DND-41 (cell line): ENCODE data around the gene NEDD9.

Experiments
- ATAC-seq: fragments of 200-7000 bp; cut with Tn5 transposase; 3 replicates; pipeline ENCODE4 v1.9.1; 2021; ENCODE audit warnings: low read depth; ENCODE audit not compliant: insufficient read depth
- DNase-seq: peaks from one replicate; pipeline ENCODE4 v3.0.0-alpha.2; 2020
- H2AFZ ChIP-seq: 2 replicates; pipeline ENCODE4 v1.6.0; 2012; ENCODE audit warnings: low read depth, low read length
- H3K27ac ChIP-seq: 2 replicates; pipeline ENCODE4 v1.5.1; 2012; ENCODE audit warnings: low read length, inconsistent platforms
- H3K27me3 ChIP-seq: fragments of 200-600 bp; sonication (generic); 2 replicates; pipeline ENCODE4 v1.6.0; 2012; ENCODE audit warnings: low read length, mild to moderate bottlenecking, inconsistent platforms; ENCODE audit not compliant: insufficient read depth, poor library complexity
- H3K36me3 ChIP-seq: 2 replicates; pipeline ENCODE4 v1.5.1; 2012; ENCODE audit warnings: low read length, inconsistent platforms; ENCODE audit not compliant: insufficient read depth
- H3K4me1 ChIP-seq: 2 replicates; pipeline ENCODE4 v1.5.1; 2012; ENCODE audit warnings: mild to moderate bottlenecking, low read length; ENCODE audit not compliant: insufficient read depth
- H3K4me2 ChIP-seq: 2 replicates; pipeline ENCODE4 v1.6.0; 2012; ENCODE audit warnings: mild to moderate bottlenecking, moderate library complexity, low read length, inconsistent platforms; ENCODE audit not compliant: insufficient read depth
- H3K4me3 ChIP-seq, 2 experiments: fragments of 200-600 bp in 1 of 2; shearing (Covaris generic) in 1 of 2; 2 replicates each; pipeline ENCODE4 v1.5.1; 2012 to 2016; ENCODE audit warnings: inconsistent platforms in 2 of 2, low read length in 2 of 2, mild to moderate bottlenecking in 2 of 2, low read depth in 1 of 2, moderate library complexity in 1 of 2
- H3K79me2 ChIP-seq: 2 replicates; pipeline ENCODE4 v1.6.0; 2012; ENCODE audit warnings: low read length, inconsistent platforms; ENCODE audit not compliant: insufficient read depth
- H3K9ac ChIP-seq: 2 replicates; pipeline ENCODE4 v1.6.0; 2012; ENCODE audit warnings: low read depth, mild to moderate bottlenecking, inconsistent platforms, low read length, moderate library complexity
- H3K9me3 ChIP-seq: 2 replicates; pipeline ENCODE4 v1.5.1; 2012; ENCODE audit warnings: low read length, moderate library complexity, mild to moderate bottlenecking, inconsistent platforms; ENCODE audit not compliant: insufficient read depth, severe bottlenecking
- H4K20me1 ChIP-seq: 2 replicates; pipeline ENCODE4 v1.6.0; 2012; ENCODE audit warnings: low read length; ENCODE audit not compliant: insufficient read depth
- CTCF ChIP-seq: IDR thresholded peaks from 2 replicates; pipeline ENCODE4 v1.5.1; 2012; ENCODE audit warnings: borderline replicate concordance, low read length, moderate library complexity, mild to moderate bottlenecking; ENCODE audit not compliant: poor library complexity, severe bottlenecking; ENCODE audit errors: extremely low read depth
- EZH2 ChIP-seq: IDR thresholded peaks from 3 replicates; pipeline ENCODE4 v1.6.1; 2012; ENCODE audit warnings: borderline replicate concordance, low read depth, mild to moderate bottlenecking, moderate library complexity, low read length, inconsistent platforms; ENCODE audit not compliant: severe bottlenecking

The NEDD9 gene

GRCh38 chr6:11237956-11238355 is 5.5 kb upstream of the NEDD9 start:
- Histone ChIP-seq H3K79me2 (no peaks in the 10 kb centered on the region), H3K4me1 (peaks cover 18% of the 10 kb centered on the region), H2AFZ (no peak overlapping the region), H3K9me3 (no peaks in the 10 kb centered on the region), H4K20me1 (no peaks in the 10 kb centered on the region), H3K27ac (no peak overlapping the region), H3K4me3 (no peak overlapping the region), H3K9ac (no peak overlapping the region), H3K4me2 (no peak overlapping the region), H3K36me3 (no peaks in the 10 kb centered on the region), H3K27me3 (no peaks in the 10 kb centered on the region)
- DNase-seq (no peak), ATAC-seq (no peak)
- TF ChIP-seq EZH2: no peak
- TF ChIP-seq CTCF: no peak

- no peak for ATAC-seq
- Histone ChIP-seq H3K36me3 (no peaks in the 10 kb centered on the region), H3K4me1 (peaks cover 18% of the 10 kb centered on the region)
Observed at GRCh38 chr6:11237428-11237827, 5.0 kb upstream of the NEDD9 start.

GRCh38 chr6:11236915-11237314 is 4.4 kb upstream of the NEDD9 start:
- Histone ChIP-seq H3K4me1 (peaks cover 22% of the 10 kb centered on the region), H3K36me3 (no peaks in the 10 kb centered on the region), H4K20me1 (no peaks in the 10 kb centered on the region), H3K9me3 (no peaks in the 10 kb centered on the region), H3K27me3 (no peaks in the 10 kb centered on the region), H3K4me2 (no peak overlapping the region), H3K9ac (no peak overlapping the region), H3K27ac (no peak overlapping the region), H3K79me2 (no peaks in the 10 kb centered on the region), H3K4me3 (no peak overlapping the region), H2AFZ (no peak overlapping the region)
- no peak for DNase-seq
- TF ChIP-seq EZH2 (no peak), CTCF (no peak)
- no peak for ATAC-seq

More at GRCh38 chr6:11237428-11237827, 5.0 kb upstream of the NEDD9 start:
- DNase-seq: no peak
- Histone ChIP-seq H2AFZ (no peak overlapping the region), H3K4me3 (no peak overlapping the region), H4K20me1 (no peaks in the 10 kb centered on the region), H3K27ac (no peak overlapping the region), H3K79me2 (no peaks in the 10 kb centered on the region), H3K4me2 (no peak overlapping the region), H3K27me3 (no peaks in the 10 kb centered on the region), H3K9me3 (no peaks in the 10 kb centered on the region), H3K9ac (no peak overlapping the region)
- no peak for TF ChIP-seq EZH2

GRCh38 chr6:11236076-11236750 is 3.7 kb upstream of the NEDD9 start:
- H3K36me3 ChIP-seq: no peaks in the 10 kb centered on the region
- H3K27me3 ChIP-seq: no peaks in the 10 kb centered on the region
- no peaks in the 10 kb centered on the region for H4K20me1 ChIP-seq
- no peak for DNase-seq
- no peak overlapping the region for H3K9ac ChIP-seq
- H3K4me3 ChIP-seq: no peak overlapping the region
- no peaks in the 10 kb centered on the region for H3K9me3 ChIP-seq
- TF ChIP-seq EZH2 (no peak), CTCF (no peak)
- no peak overlapping the region for H3K27ac ChIP-seq
- H2AFZ ChIP-seq: no peak overlapping the region
- peaks cover 26% of the 10 kb centered on the region for H3K4me1 ChIP-seq
- no peak for ATAC-seq
- H3K79me2 ChIP-seq: no peaks in the 10 kb centered on the region
- H3K4me2 ChIP-seq: no peak overlapping the region
